ENCODE measurements around the gene SPAG8. TPM values are rescaled to one million over a fixed set of nuclear protein-coding genes. Genes with fewer than 3 reads are reported as not detected.
A peak's percentile ranks its signal among the peaks of the same experiment; 100 is the strongest.

Gene SPAG8
- total and polyA plus RNA-seq, 2 donors from 2014 or later, result 2.4 to 6.1 TPM

GRCh38 chr9:35844628-35845270 lies 32.7 kb upstream of the SPAG8 start:
- intact Hi-C loops (cut with DNase I), result no loop called here
- H3K27ac ChIP-seq (ENCODE audit: low read depth in 2 of 2, low read length in 2 of 2), result no peak overlapping the region
- peaks cover 3 to 9% (median 3%) of the 10 kb centered on the region in 3 donors for H3K4me1 ChIP-seq (ENCODE audit: control insufficient read depth in 2 of 3, insufficient read depth in 2 of 3, low read depth in 1 of 3, low read length in 3 of 3)
- no peak overlapping the region for H3K4me3 ChIP-seq (ENCODE audit: low read length in 3 of 3)
- no peak for TF ChIP-seq CTCF (IDR thresholded peaks at IDR 0.05; ENCODE audit: borderline replicate concordance, extremely low read depth, insufficient read depth)
- H3K9me3 ChIP-seq (ENCODE audit: control insufficient read depth in 2 of 3, insufficient read depth in 1 of 3, low read length in 3 of 3), result no peaks in the 10 kb centered on the region
- H3K36me3 ChIP-seq (ENCODE audit: control insufficient read depth in 2 of 3, insufficient read depth in 3 of 3, low read length in 3 of 3), result peaks cover 2 to 5% (median 4%) of the 10 kb centered on the region in 3 donors
- peak; percentile 80 for FAIRE-seq
- H3K27me3 ChIP-seq (ENCODE audit: control insufficient read depth, insufficient read depth, low read length), result no peaks in the 10 kb centered on the region
- DNase-seq, result peak in 2 of 5 donors; percentile 40 to 86
- H3K9ac ChIP-seq (ENCODE audit: low read length in 3 of 3), result no peak overlapping the region

- Histone ChIP-seq H3K36me3 (ENCODE audit: control insufficient read depth in 2 of 3, insufficient read depth in 3 of 3, low read length in 3 of 3) (peaks cover 2 to 5% (median 4%) of the 10 kb centered on the region in 3 donors), H3K27ac (ENCODE audit: low read depth in 2 of 2, low read length in 2 of 2) (no peak overlapping the region), H3K9ac (ENCODE audit: low read length in 3 of 3) (no peak overlapping the region), H3K4me3 (ENCODE audit: low read length in 3 of 3) (no peak overlapping the region), H3K27me3 (ENCODE audit: control insufficient read depth, insufficient read depth, low read length) (no peaks in the 10 kb centered on the region), H3K4me1 (ENCODE audit: control insufficient read depth in 2 of 3, insufficient read depth in 2 of 3, low read depth in 1 of 3, low read length in 3 of 3) (peaks cover 3 to 9% (median 3%) of the 10 kb centered on the region in 3 donors), H3K9me3 (ENCODE audit: control insufficient read depth in 2 of 3, insufficient read depth in 1 of 3, low read length in 3 of 3) (no peaks in the 10 kb centered on the region)
- no peak for TF ChIP-seq CTCF (IDR thresholded peaks at IDR 0.05; ENCODE audit: borderline replicate concordance, extremely low read depth, insufficient read depth)
- no peak for FAIRE-seq
- no peak for DNase-seq
- intact Hi-C loops (cut with DNase I), result no loop called here
These were observed 30.7 kb upstream of the SPAG8 start for GRCh38 chr9:35842795-35843194.

GRCh38 chr9:35842020-35842745 lies 30.1 kb upstream of the SPAG8 start:
- H3K4me1 ChIP-seq (ENCODE audit: control insufficient read depth in 2 of 3, insufficient read depth in 2 of 3, low read depth in 1 of 3, low read length in 3 of 3), result peaks cover 3 to 9% (median 3%) of the 10 kb centered on the region in 3 donors
- H3K27me3 ChIP-seq (ENCODE audit: control insufficient read depth, insufficient read depth, low read length), result no peaks in the 10 kb centered on the region
- no peak overlapping the region for H3K27ac ChIP-seq (ENCODE audit: low read depth in 2 of 2, low read length in 2 of 2)
- DNase-seq (no peak), FAIRE-seq (no peak)
- no peak overlapping the region for H3K9ac ChIP-seq (ENCODE audit: low read length in 3 of 3)
- H3K4me3 ChIP-seq (ENCODE audit: low read length in 3 of 3), result no peak overlapping the region
- intact Hi-C loops (cut with DNase I), result no loop called here
- peaks cover 2 to 4% (median 4%) of the 10 kb centered on the region in 3 donors for H3K36me3 ChIP-seq (ENCODE audit: control insufficient read depth in 2 of 3, insufficient read depth in 3 of 3, low read length in 3 of 3)
- no peaks in the 10 kb centered on the region for H3K9me3 ChIP-seq (ENCODE audit: control insufficient read depth in 2 of 3, insufficient read depth in 1 of 3, low read length in 3 of 3)
- TF ChIP-seq CTCF (IDR thresholded peaks at IDR 0.05; ENCODE audit: borderline replicate concordance, extremely low read depth, insufficient read depth), result no peak
